Measurements from ENCODE around the gene BMP7.

GRCh38 chr20:57167292-57167655, 99.2 kb downstream of the BMP7 start:
- TF ChIP-seq, protein P1, sequence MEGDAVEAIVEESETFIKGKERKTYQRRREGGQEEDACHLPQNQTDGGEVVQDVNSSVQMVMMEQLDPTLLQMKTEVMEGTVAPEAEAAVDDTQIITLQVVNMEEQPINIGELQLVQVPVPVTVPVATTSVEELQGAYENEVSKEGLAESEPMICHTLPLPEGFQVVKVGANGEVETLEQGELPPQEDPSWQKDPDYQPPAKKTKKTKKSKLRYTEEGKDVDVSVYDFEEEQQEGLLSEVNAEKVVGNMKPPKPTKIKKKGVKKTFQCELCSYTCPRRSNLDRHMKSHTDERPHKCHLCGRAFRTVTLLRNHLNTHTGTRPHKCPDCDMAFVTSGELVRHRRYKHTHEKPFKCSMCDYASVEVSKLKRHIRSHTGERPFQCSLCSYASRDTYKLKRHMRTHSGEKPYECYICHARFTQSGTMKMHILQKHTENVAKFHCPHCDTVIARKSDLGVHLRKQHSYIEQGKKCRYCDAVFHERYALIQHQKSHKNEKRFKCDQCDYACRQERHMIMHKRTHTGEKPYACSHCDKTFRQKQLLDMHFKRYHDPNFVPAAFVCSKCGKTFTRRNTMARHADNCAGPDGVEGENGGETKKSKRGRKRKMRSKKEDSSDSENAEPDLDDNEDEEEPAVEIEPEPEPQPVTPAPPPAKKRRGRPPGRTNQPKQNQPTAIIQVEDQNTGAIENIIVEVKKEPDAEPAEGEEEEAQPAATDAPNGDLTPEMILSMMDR (IDR thresholded peaks at IDR 0.05; ENCODE audit: extremely low read depth in 1 of 2, insufficient read depth in 1 of 2, low read depth in 1 of 2, low read length in 2 of 2), result no peak
- TF ChIP-seq, protein P2, sequence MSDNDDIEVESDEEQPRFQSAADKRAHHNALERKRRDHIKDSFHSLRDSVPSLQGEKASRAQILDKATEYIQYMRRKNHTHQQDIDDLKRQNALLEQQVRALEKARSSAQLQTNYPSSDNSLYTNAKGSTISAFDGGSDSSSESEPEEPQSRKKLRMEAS (IDR thresholded peaks at IDR 0.05; ENCODE audit: insufficient read depth, insufficient read length), result no peak
- no peak for TF ChIP-seq EZH2 (IDR thresholded peaks at IDR 0.05; ENCODE audit: borderline replicate concordance, low read depth, low read length, severe bottlenecking)
- no peak for TF ChIP-seq POLR2A (IDR thresholded peaks at IDR 0.05; ENCODE audit: low read depth, low read length)
- no peak for TF ChIP-seq MYC (IDR thresholded peaks at IDR 0.05; ENCODE audit: low read depth, low read length)
- TF ChIP-seq POLR2AphosphoS5 (IDR thresholded peaks at IDR 0.05; ENCODE audit: insufficient read depth, low read depth, low read length), result no peak

All from endothelial cell of umbilical vein (primary cell).